Peyer's patch (tissue), 4 donors: Measurements from ENCODE around the gene GUCA2B. TPM values are rescaled to one million over a fixed set of nuclear protein-coding genes. Genes with fewer than 3 reads are reported as not detected.
A peak's percentile ranks its signal among the peaks of the same experiment; 100 is the strongest.

ENCODE experiments used
- DNase-seq, 3 donors: peaks; one replicate each; pipeline ENCODE4 v3.0.0-alpha.2; 2017 to 2019
- H3K27ac ChIP-seq, 4 donors: fragments of 200-600 bp; sonication (generic); one replicate each; pipeline ENCODE4 v1.5.1; 2016 to 2019
- H3K27me3 ChIP-seq, 2 donors: fragments of 200-600 bp; sonication (generic); one replicate each; pipeline ENCODE4 v1.5.1; 2019
- H3K36me3 ChIP-seq, 3 donors: fragments of 200-600 bp; sonication (generic); one replicate each; pipeline ENCODE4 v1.5.1; 2016 to 2019
- H3K4me1 ChIP-seq, 4 donors: fragments of 200-600 bp; sonication (generic); one replicate each; pipeline ENCODE4 v1.5.1; 2016 to 2019
- H3K4me3 ChIP-seq, 4 donors: fragments of 200-600 bp; sonication (generic); 1 replicate in 3 of 4; 2 replicates in 1 of 4; pipeline ENCODE4 v1.5.1; 2016 to 2019; ENCODE audit warnings: mild to moderate bottlenecking in 1 of 4
- H3K9me3 ChIP-seq, 4 donors: fragments of 200-600 bp; sonication (generic); one replicate each; pipeline ENCODE4 v1.5.1; 2016 to 2019; ENCODE audit warnings: mild to moderate bottlenecking in 1 of 4
- CTCF ChIP-seq, 6 experiments: fragments of 450-650 bp in 4 of 6; fragments of 200-600 bp in 2 of 6; sonication (generic) in 1 of 6; IDR thresholded peaks; one replicate each; pipeline ENCODE4 v1.5.1; 2017 to 2019; ENCODE audit warnings: antibody characterized with exemption in 6 of 6, mild to moderate bottlenecking in 3 of 6, moderate library complexity in 1 of 6
- POLR2A ChIP-seq, 2 donors: fragments of 450-650 bp; IDR thresholded peaks; one replicate each; pipeline ENCODE4 v1.5.1; 2017; ENCODE audit warnings: antibody characterized with exemption in 2 of 2, mild to moderate bottlenecking in 2 of 2, moderate library complexity in 2 of 2
- total RNA-seq, 4 donors: library from RNA; depleted of rRNA; stranded (reverse); fragments of >200 nt; gene quantifications; one replicate each; pipeline ENCODE4 v1.1.0, GENCODE V29; 2016

The GUCA2B gene
- total RNA-seq, 4 donors from 2014 or later: 35.5 to 708 (median 256) TPM

GRCh38 chr1:42154685-42155084, 1.5 kb downstream of the GUCA2B start:
- TF ChIP-seq POLR2A (IDR thresholded peaks at IDR 0.05) (no peak), CTCF (IDR thresholded peaks at IDR 0.05) (no peak)
- H3K27ac ChIP-seq: no peak overlapping the region
- no peak for DNase-seq

GRCh38 chr1:42155362-42155761, 2.2 kb downstream of the GUCA2B start:
- DNase-seq: no peak
- TF ChIP-seq CTCF (IDR thresholded peaks at IDR 0.05) (no peak), POLR2A (IDR thresholded peaks at IDR 0.05) (no peak)

More at GRCh38 chr1:42154685-42155084, 1.5 kb downstream of the GUCA2B start:
- H3K9me3 ChIP-seq: no peaks in the 10 kb centered on the region
- H3K4me1 ChIP-seq: peaks cover 0 to 26% (median 2%) of the 10 kb centered on the region in 4 donors
- H3K4me3 ChIP-seq: peak overlapping the region in 1 of 4 donors; percentile 40
- no peaks in the 10 kb centered on the region for H3K27me3 ChIP-seq
- no peaks in the 10 kb centered on the region for H3K36me3 ChIP-seq

GRCh38 chr1:42157667-42158066, 4.5 kb downstream of the GUCA2B start:
- H3K27me3 ChIP-seq: no peaks in the 10 kb centered on the region
- peaks cover 0 to 8% (median 0%) of the 10 kb centered on the region in 4 donors for H3K9me3 ChIP-seq
- TF ChIP-seq CTCF (IDR thresholded peaks at IDR 0.05): no peak
- TF ChIP-seq POLR2A (IDR thresholded peaks at IDR 0.05): no peak
- peaks cover 0 to 21% (median under 1%) of the 10 kb centered on the region in 4 donors for H3K4me1 ChIP-seq
- H3K27ac ChIP-seq: no peak overlapping the region
- DNase-seq: no peak
- no peak overlapping the region for H3K4me3 ChIP-seq
- no peaks in the 10 kb centered on the region for H3K36me3 ChIP-seq

More at GRCh38 chr1:42155362-42155761, 2.2 kb downstream of the GUCA2B start:
- H3K4me3 ChIP-seq: no peak overlapping the region
- no peaks in the 10 kb centered on the region for H3K27me3 ChIP-seq
- H3K27ac ChIP-seq: no peak overlapping the region
- H3K36me3 ChIP-seq: no peaks in the 10 kb centered on the region
- H3K9me3 ChIP-seq: no peaks in the 10 kb centered on the region
- H3K4me1 ChIP-seq: peaks cover 0 to 26% (median 2%) of the 10 kb centered on the region in 4 donors

- TF ChIP-seq POLR2A (IDR thresholded peaks at IDR 0.05): no peak
- TF ChIP-seq CTCF (IDR thresholded peaks at IDR 0.05): no peak
- DNase-seq: no peak
- H3K4me3 ChIP-seq: no peak overlapping the region
- no peak overlapping the region for H3K27ac ChIP-seq
- H3K9me3 ChIP-seq: peaks cover 0 to 8% (median 0%) of the 10 kb centered on the region in 4 donors
- peaks cover 0 to 15% (median 0%) of the 10 kb centered on the region in 4 donors for H3K4me1 ChIP-seq
- H3K27me3 ChIP-seq: no peaks in the 10 kb centered on the region
- no peaks in the 10 kb centered on the region for H3K36me3 ChIP-seq
Measured at GRCh38 chr1:42158189-42158588, 5.0 kb downstream of the GUCA2B start.

GRCh38 chr1:42162181-42162580, 9.0 kb downstream of the GUCA2B start:
- peaks cover 0 to 8% (median 0%) of the 10 kb centered on the region in 4 donors for H3K9me3 ChIP-seq
- no peaks in the 10 kb centered on the region for H3K36me3 ChIP-seq
- H3K4me1 ChIP-seq: peaks cover 0 to 7% (median 0%) of the 10 kb centered on the region in 4 donors
- no peak for TF ChIP-seq POLR2A (IDR thresholded peaks at IDR 0.05)
- no peak for TF ChIP-seq CTCF (IDR thresholded peaks at IDR 0.05)
- H3K27me3 ChIP-seq: no peaks in the 10 kb centered on the region
- no peak for DNase-seq
- H3K27ac ChIP-seq: peak overlapping the region in 2 of 4 donors; percentile 19 to 61
- peak overlapping the region in 2 of 4 donors; percentile 51 to 57 for H3K4me3 ChIP-seq
